ENCODE data around the gene PDZK1IP1.

DNA sequence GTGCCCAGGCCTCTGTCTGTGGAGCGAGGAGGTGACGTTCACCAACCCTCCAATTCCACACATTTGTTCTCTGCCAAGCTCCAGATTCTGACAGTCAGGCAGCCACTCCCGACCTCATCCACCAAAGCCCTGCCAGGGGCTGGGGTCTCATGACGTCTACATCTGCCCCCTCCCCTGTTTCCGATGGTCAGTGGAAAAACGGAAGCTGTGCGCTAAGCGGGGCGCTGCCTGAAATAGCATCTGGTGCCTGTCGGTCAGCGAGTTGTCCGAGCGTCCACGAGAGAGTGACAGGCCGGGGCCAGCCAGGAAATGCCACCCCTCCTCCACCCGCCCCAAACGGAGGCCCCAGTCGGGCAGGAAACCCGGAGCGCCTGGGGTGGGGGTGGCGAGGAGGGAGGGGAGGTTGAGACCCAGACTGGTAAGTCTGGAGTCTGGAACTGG is 45.4 kb upstream of the PDZK1IP1 start:
- TF ChIP-seq, protein P1, sequence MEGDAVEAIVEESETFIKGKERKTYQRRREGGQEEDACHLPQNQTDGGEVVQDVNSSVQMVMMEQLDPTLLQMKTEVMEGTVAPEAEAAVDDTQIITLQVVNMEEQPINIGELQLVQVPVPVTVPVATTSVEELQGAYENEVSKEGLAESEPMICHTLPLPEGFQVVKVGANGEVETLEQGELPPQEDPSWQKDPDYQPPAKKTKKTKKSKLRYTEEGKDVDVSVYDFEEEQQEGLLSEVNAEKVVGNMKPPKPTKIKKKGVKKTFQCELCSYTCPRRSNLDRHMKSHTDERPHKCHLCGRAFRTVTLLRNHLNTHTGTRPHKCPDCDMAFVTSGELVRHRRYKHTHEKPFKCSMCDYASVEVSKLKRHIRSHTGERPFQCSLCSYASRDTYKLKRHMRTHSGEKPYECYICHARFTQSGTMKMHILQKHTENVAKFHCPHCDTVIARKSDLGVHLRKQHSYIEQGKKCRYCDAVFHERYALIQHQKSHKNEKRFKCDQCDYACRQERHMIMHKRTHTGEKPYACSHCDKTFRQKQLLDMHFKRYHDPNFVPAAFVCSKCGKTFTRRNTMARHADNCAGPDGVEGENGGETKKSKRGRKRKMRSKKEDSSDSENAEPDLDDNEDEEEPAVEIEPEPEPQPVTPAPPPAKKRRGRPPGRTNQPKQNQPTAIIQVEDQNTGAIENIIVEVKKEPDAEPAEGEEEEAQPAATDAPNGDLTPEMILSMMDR (IDR thresholded peaks at IDR 0.05) = no peak
- TF ChIP-seq ZFX (IDR thresholded peaks at IDR 0.05; ENCODE audit: borderline replicate concordance) = no peak

All from 22Rv1 (cell line).